ENCODE results near the gene HEATR5B. TPM values are rescaled to one million over a fixed set of nuclear protein-coding genes. Genes with fewer than 3 reads are reported as not detected.

Gene HEATR5B
- total RNA-seq, 1 donor from 2014 or later = 15.7 TPM

DNA sequence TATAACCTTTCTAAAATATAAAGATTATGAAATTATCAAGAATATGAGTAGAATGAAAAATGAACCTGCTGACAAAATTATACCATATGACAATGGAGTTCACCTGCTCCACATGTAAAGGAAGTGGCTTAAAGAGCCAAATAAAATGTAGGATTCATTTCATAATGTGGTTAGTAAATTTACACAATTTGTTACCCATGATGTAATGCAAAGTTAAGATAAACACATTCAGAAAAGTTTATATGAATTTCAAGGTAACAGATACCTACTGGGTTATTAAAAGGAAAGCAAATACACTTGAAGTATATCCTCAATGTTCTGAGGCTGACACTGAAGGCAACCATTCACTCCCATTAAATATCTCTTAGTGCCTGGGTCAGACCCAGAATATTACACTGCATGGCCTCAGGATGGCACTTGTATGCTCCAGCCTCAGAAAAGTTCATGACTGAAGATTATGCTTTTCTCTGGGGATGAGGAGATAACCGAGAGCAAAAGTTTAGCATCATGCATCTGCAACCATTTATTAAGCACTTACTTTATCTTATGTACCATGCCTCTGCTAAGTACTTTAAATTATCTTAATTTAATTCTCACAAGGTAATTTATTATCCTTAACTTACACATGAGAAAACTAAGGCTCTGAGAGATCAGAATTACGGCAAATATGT is 124.0 kb downstream of the HEATR5B start:
- Histone ChIP-seq H3K4me1 (ENCODE audit: insufficient read depth, low read length) (no peaks in the 10 kb centered on the region), H4K20me1 (ENCODE audit: insufficient read depth, low read length) (peaks cover 62% of the 10 kb centered on the region), H3K79me2 (ENCODE audit: insufficient read depth, low read length) (peaks cover 89% of the 10 kb centered on the region), H3K36me3 (ENCODE audit: insufficient read depth, low read length) (no peaks in the 10 kb centered on the region), H3K27me3 (ENCODE audit: insufficient read depth, low read length) (no peaks in the 10 kb centered on the region), H3K27ac (ENCODE audit: low read depth, low read length) (no peak overlapping the region), H3K9ac (ENCODE audit: low read length) (no peak overlapping the region), H3K4me3 (ENCODE audit: insufficient read depth, low read depth, low read length) (no peak overlapping the region), H3K9me3 (ENCODE audit: insufficient read depth, low read depth, low read length) (no peaks in the 10 kb centered on the region), H3K4me2 (ENCODE audit: low read length) (no peak overlapping the region), H2AFZ (ENCODE audit: low read depth, low read length) (no peak overlapping the region)
- H3K27ac Mint-ChIP-seq (ENCODE audit: unreplicated experiment) = no peak overlapping the region
- no peaks in the 10 kb centered on the region for H3K9me3 Mint-ChIP-seq (ENCODE audit: unreplicated experiment)
- peaks cover 8% of the 10 kb centered on the region for H3K4me1 Mint-ChIP-seq (ENCODE audit: low read depth, unreplicated experiment)
- TF ChIP-seq, protein P1, sequence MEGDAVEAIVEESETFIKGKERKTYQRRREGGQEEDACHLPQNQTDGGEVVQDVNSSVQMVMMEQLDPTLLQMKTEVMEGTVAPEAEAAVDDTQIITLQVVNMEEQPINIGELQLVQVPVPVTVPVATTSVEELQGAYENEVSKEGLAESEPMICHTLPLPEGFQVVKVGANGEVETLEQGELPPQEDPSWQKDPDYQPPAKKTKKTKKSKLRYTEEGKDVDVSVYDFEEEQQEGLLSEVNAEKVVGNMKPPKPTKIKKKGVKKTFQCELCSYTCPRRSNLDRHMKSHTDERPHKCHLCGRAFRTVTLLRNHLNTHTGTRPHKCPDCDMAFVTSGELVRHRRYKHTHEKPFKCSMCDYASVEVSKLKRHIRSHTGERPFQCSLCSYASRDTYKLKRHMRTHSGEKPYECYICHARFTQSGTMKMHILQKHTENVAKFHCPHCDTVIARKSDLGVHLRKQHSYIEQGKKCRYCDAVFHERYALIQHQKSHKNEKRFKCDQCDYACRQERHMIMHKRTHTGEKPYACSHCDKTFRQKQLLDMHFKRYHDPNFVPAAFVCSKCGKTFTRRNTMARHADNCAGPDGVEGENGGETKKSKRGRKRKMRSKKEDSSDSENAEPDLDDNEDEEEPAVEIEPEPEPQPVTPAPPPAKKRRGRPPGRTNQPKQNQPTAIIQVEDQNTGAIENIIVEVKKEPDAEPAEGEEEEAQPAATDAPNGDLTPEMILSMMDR (IDR thresholded peaks at IDR 0.05; ENCODE audit: insufficient read depth, low read depth, low read length) = no peak
- no peak for TF ChIP-seq EZH2 (IDR thresholded peaks at IDR 0.05; ENCODE audit: insufficient read depth, low read length)
- H3K27me3 Mint-ChIP-seq (ENCODE audit: low read depth, unreplicated experiment) = no peaks in the 10 kb centered on the region
- H3K36me3 Mint-ChIP-seq (ENCODE audit: low read depth, unreplicated experiment) = no peaks in the 10 kb centered on the region
- H3K4me3 Mint-ChIP-seq (ENCODE audit: unreplicated experiment) = no peak overlapping the region
- FAIRE-seq (no peak), DNase-seq (ENCODE audit: low read depth) (no peak)

DNA sequence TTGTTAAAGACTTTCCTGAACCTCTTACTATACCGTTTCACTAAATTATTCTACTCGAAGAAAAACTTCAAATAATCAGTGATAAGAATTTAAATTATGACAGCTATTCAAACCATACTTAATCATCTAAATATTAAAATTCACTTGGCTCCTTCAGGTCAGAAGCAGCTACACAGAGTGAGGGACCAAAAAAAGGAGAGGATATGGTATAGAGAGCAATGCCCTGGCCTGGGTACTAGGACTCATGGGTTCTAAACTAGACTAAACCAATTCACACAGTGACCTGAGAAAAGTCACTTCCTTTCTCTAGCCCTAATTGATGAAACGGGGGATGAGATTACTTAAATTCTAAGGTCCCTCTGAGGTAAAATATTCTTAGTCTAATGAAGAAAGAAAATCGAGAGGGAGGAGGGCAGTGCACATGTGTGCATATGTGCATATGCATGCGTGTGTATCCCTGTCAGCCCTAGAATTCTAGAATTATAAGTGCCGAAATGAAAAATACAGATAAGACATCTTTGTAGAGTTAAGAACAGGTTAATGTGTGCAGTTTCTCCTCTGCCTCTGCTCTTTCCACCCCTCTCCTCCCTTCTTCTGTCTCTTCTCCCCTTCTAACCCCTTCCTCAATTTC is 129.1 kb downstream of the HEATR5B start:
- no peak overlapping the region for H3K27ac ChIP-seq (ENCODE audit: low read depth, low read length)
- no peak overlapping the region for H3K4me2 ChIP-seq (ENCODE audit: low read length)
- peaks cover 20% of the 10 kb centered on the region for H3K4me1 Mint-ChIP-seq (ENCODE audit: low read depth, unreplicated experiment)
- H3K36me3 ChIP-seq (ENCODE audit: insufficient read depth, low read length) = no peaks in the 10 kb centered on the region
- H3K79me2 ChIP-seq (ENCODE audit: insufficient read depth, low read length) = peaks cover 73% of the 10 kb centered on the region
- FAIRE-seq (no peak), DNase-seq (ENCODE audit: low read depth) (no peak)
- H4K20me1 ChIP-seq (ENCODE audit: insufficient read depth, low read length) = peaks cover 42% of the 10 kb centered on the region
- no peaks in the 10 kb centered on the region for H3K36me3 Mint-ChIP-seq (ENCODE audit: low read depth, unreplicated experiment)
- H3K27ac Mint-ChIP-seq (ENCODE audit: unreplicated experiment) = no peak overlapping the region
- no peaks in the 10 kb centered on the region for H3K27me3 ChIP-seq (ENCODE audit: insufficient read depth, low read length)
- no peak overlapping the region for H3K4me3 ChIP-seq (ENCODE audit: insufficient read depth, low read depth, low read length)
- TF ChIP-seq EZH2 (IDR thresholded peaks at IDR 0.05; ENCODE audit: insufficient read depth, low read length) = no peak
- TF ChIP-seq, protein P1 (IDR thresholded peaks at IDR 0.05; ENCODE audit: insufficient read depth, low read depth, low read length) = no peak
- H3K27me3 Mint-ChIP-seq (ENCODE audit: low read depth, unreplicated experiment) = no peaks in the 10 kb centered on the region
- H3K9me3 ChIP-seq (ENCODE audit: insufficient read depth, low read depth, low read length) = no peaks in the 10 kb centered on the region
- H3K9me3 Mint-ChIP-seq (ENCODE audit: unreplicated experiment) = no peaks in the 10 kb centered on the region
- H3K4me3 Mint-ChIP-seq (ENCODE audit: unreplicated experiment) = no peak overlapping the region
- no peaks in the 10 kb centered on the region for H3K4me1 ChIP-seq (ENCODE audit: insufficient read depth, low read length)
- no peak overlapping the region for H3K9ac ChIP-seq (ENCODE audit: low read length)
- H2AFZ ChIP-seq (ENCODE audit: low read depth, low read length) = no peak overlapping the region

DNA sequence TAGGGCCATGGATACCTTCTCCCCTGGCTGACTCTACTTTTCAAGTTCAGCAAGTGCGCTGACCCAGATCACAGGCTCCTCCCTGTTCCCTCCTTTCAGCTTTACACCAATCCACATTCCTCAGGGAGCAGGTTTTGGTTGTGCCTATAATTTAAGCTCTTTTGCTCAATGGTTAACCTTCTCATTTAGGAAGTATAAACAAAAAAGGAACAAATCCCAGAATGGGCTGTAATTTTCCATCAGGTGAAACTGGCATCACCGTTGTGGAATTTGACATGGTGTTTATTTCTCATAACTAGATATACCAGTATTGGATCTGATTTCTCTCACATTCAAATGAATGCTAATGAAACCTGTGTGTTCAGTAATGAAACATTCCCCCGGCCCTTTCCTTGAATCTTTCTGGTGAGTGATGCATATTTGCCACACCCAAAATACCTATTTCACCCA is 131.4 kb downstream of the HEATR5B start:
- Histone ChIP-seq H3K27ac (ENCODE audit: low read depth, low read length) (no peak overlapping the region), H2AFZ (ENCODE audit: low read depth, low read length) (no peak overlapping the region), H3K79me2 (ENCODE audit: insufficient read depth, low read length) (peaks cover 66% of the 10 kb centered on the region), H3K27me3 (ENCODE audit: insufficient read depth, low read length) (no peaks in the 10 kb centered on the region), H4K20me1 (ENCODE audit: insufficient read depth, low read length) (peaks cover 46% of the 10 kb centered on the region), H3K9ac (ENCODE audit: low read length) (no peak overlapping the region), H3K9me3 (ENCODE audit: insufficient read depth, low read depth, low read length) (no peaks in the 10 kb centered on the region), H3K4me1 (ENCODE audit: insufficient read depth, low read length) (no peaks in the 10 kb centered on the region), H3K36me3 (ENCODE audit: insufficient read depth, low read length) (no peaks in the 10 kb centered on the region), H3K4me3 (ENCODE audit: insufficient read depth, low read depth, low read length) (no peak overlapping the region), H3K4me2 (ENCODE audit: low read length) (no peak overlapping the region)
- TF ChIP-seq EZH2 (IDR thresholded peaks at IDR 0.05; ENCODE audit: insufficient read depth, low read length) = no peak
- TF ChIP-seq, protein P1 (IDR thresholded peaks at IDR 0.05; ENCODE audit: insufficient read depth, low read depth, low read length) = no peak
- DNase-seq (ENCODE audit: low read depth) (no peak), FAIRE-seq (no peak)
- peaks cover 22% of the 10 kb centered on the region for H3K4me1 Mint-ChIP-seq (ENCODE audit: low read depth, unreplicated experiment)
- H3K27ac Mint-ChIP-seq (ENCODE audit: unreplicated experiment) = no peak overlapping the region
- H3K9me3 Mint-ChIP-seq (ENCODE audit: unreplicated experiment) = no peaks in the 10 kb centered on the region
- no peaks in the 10 kb centered on the region for H3K36me3 Mint-ChIP-seq (ENCODE audit: low read depth, unreplicated experiment)
- no peak overlapping the region for H3K4me3 Mint-ChIP-seq (ENCODE audit: unreplicated experiment)
- H3K27me3 Mint-ChIP-seq (ENCODE audit: low read depth, unreplicated experiment) = no peaks in the 10 kb centered on the region

Measured in astrocyte (in vitro differentiated cells and primary cell).